Right ventricle myocardium superior (tissue), 1 donor: ENCODE results near the gene HBS1L. TPM values are rescaled to one million over a fixed set of nuclear protein-coding genes. Genes with fewer than 3 reads are reported as not detected.

Experiments
- ATAC-seq: fragments of 200-7000 bp; cut with Tn5 transposase; one replicate; pipeline ENCODE4 v1.9.1; 2020; ENCODE audit warnings: mild to moderate bottlenecking; ENCODE audit not compliant: poor library complexity
- DNase-seq: peaks from one replicate; pipeline ENCODE4 v3.0.0-alpha.2; 2020
- intact Hi-C: fragments of 100-400 bp; cut with DNase I; formaldehyde crosslinking; loops from one replicate; pipeline ENCODE4 v1.11.2; 2022
- long read RNA-seq: library from polyadenylated mRNA; unstranded; transcript quantifications from one replicate; pipeline ENCODE4 v2.0.0, GENCODE V29; 2021
- total RNA-seq: library from RNA; stranded (reverse); fragmentation: NEBNext Ultra II Directional; extraction: Animal tissue kit (Norgen Biotek cat#: 25700); gene quantifications from one replicate; pipeline ENCODE4 v1.2.1, GENCODE V29; 2021
- donor health status: DM: no; HTN: yes; CAD: no; lungs with severe emphysema.

The HBS1L gene
- 89.0 TPM for total RNA-seq
- long read RNA-seq, full-length matches to known transcripts = 200 of 212 reads
- long read RNA-seq, partial matches to known transcripts = 4 of 212 reads
- long read RNA-seq, other reads (novel, unspliced or antisense) = 8 of 212 reads

GRCh38 chr6:135054569-135055498 is at the start of gene HBS1L:
Gene HBS1L (minus strand): TSS chr6:135054822. CDS start chr6:135054691, 131 bp downstream.
- ATAC-seq = peak; percentile 100
- peak; percentile 98 for DNase-seq
- intact Hi-C loops = no loop called here

- no peak for DNase-seq
- ATAC-seq = no peak
- intact Hi-C loops = no loop called here
Measured at GRCh38 chr6:135104199-135104598, 49.6 kb upstream of the HBS1L start.

GRCh38 chr6:135102191-135102590 is 47.6 kb upstream of the HBS1L start:
- intact Hi-C loops = no loop called here
- ATAC-seq (no peak), DNase-seq (no peak)

- intact Hi-C loops = no loop called here
- no peak for ATAC-seq
- DNase-seq = no peak
Measured at GRCh38 chr6:135097172-135097571, 42.5 kb upstream of the HBS1L start.

GRCh38 chr6:135096403-135097130 is 41.9 kb upstream of the HBS1L start:
- intact Hi-C loops = no loop called here
- DNase-seq (no peak), ATAC-seq (no peak)

- ATAC-seq = no peak
- intact Hi-C loops = no loop called here
- no peak for DNase-seq
Measured at GRCh38 chr6:135095716-135096115, 41.1 kb upstream of the HBS1L start.

GRCh38 chr6:135094403-135094821 is 39.8 kb upstream of the HBS1L start:
- no peak for ATAC-seq
- intact Hi-C loops = no loop called here
- DNase-seq = no peak

GRCh38 chr6:135093578-135093977 is 39.0 kb upstream of the HBS1L start:
- DNase-seq = no peak
- ATAC-seq = no peak
- intact Hi-C loops = no loop called here

GRCh38 chr6:135092724-135093123 is 38.1 kb upstream of the HBS1L start:
- no peak for DNase-seq
- no peak for ATAC-seq
- intact Hi-C loops = no loop called here

GRCh38 chr6:135090819-135091218 is 36.2 kb upstream of the HBS1L start:
- no peak for ATAC-seq
- intact Hi-C loops = no loop called here

GRCh38 chr6:135089901-135090300 is 35.3 kb upstream of the HBS1L start:
- ATAC-seq = no peak
- intact Hi-C loops = no loop called here
- DNase-seq = no peak

More at GRCh38 chr6:135090819-135091218, 36.2 kb upstream of the HBS1L start:
- DNase-seq = no peak

- ATAC-seq = no peak
- intact Hi-C loops = no loop called here
- no peak for DNase-seq
Measured at GRCh38 chr6:135088818-135089809, 34.5 kb upstream of the HBS1L start.

GRCh38 chr6:135088281-135088680 is 33.7 kb upstream of the HBS1L start:
- intact Hi-C loops = no loop called here
- DNase-seq (no peak), ATAC-seq (no peak)

GRCh38 chr6:135087803-135088202 is 33.2 kb upstream of the HBS1L start:
- DNase-seq (no peak), ATAC-seq (no peak)
- intact Hi-C loops = no loop called here

GRCh38 chr6:135087403-135087802 is 32.8 kb upstream of the HBS1L start:
- intact Hi-C loops = no loop called here
- ATAC-seq = no peak
- DNase-seq = no peak

- intact Hi-C loops = no loop called here
- ATAC-seq = no peak
- DNase-seq = no peak
Measured at GRCh38 chr6:135086414-135086764, 31.8 kb upstream of the HBS1L start.

- ATAC-seq (no peak), DNase-seq (no peak)
- intact Hi-C loops = no loop called here
Measured at GRCh38 chr6:135085700-135086413, 31.2 kb upstream of the HBS1L start.

GRCh38 chr6:135084916-135085269 is 30.3 kb upstream of the HBS1L start:
- intact Hi-C loops = no loop called here
- DNase-seq (no peak), ATAC-seq (no peak)
